ENCODE data around the gene SMARCA4. TPM values are rescaled to one million over a fixed set of nuclear protein-coding genes. Genes with fewer than 3 reads are reported as not detected.

The SMARCA4 gene
- total RNA-seq, 2 experiments from 2014 or later = 409 to 554 TPM

DNA sequence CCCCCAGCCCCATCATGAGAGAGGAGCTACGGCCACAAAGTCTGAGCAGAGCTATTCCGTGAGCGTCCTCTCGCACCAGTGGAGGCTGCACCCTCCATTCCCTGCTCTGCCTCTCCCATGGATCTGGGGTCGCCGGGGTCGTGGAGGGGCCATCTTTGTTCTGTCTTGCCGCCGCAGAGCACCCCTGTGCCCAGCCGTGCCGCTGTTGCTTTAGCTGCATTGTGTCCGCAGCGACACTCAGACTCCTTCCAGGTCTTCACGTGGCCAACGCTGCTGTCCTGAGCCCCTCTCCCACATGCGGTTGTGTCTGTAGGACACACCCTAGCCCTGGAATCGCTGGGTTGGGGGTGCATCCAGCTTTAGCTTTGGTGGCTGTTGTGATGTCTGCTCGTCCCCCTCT, 48.2 kb upstream of the SMARCA4 start:
- Histone ChIP-seq H3K4me2 (ENCODE audit: low read length) (no peak overlapping the region), H3K27ac (ENCODE audit: low read depth, low read length, poor library complexity, severe bottlenecking) (no peak overlapping the region), H3K9me2 (ENCODE audit: insufficient read depth, low read length) (no peaks in the 10 kb centered on the region), H4K20me1 (ENCODE audit: insufficient read depth, low read length) (no peaks in the 10 kb centered on the region), H3K4me1 (ENCODE audit: insufficient read depth, low read length, poor library complexity, severe bottlenecking) (no peaks in the 10 kb centered on the region), H3K36me3 (ENCODE audit: insufficient read depth, low read length) (peaks cover 79% of the 10 kb centered on the region), H3K79me2 (ENCODE audit: insufficient read depth, low read depth, low read length) (no peaks in the 10 kb centered on the region), H2AFZ (ENCODE audit: low read length) (no peak overlapping the region), H3K9me3 (ENCODE audit: low read length) (no peaks in the 10 kb centered on the region), H3K4me3 (ENCODE audit: low read depth, low read length, poor library complexity, severe bottlenecking) (no peak overlapping the region)
- POLR2A ChIA-PET = interaction anchor here (0.6 kb wide), 1 partner anchor 263 kb away, joined by 4 read pairs; no protein-coding TSS in a partner anchor
- CTCF ChIA-PET (ENCODE audit: unreplicated experiment) = interaction anchor here (0.6 kb wide), 1 partner anchor 24 kb away, joined by 3 read pairs; no protein-coding TSS in a partner anchor
- no peak for TF ChIP-seq EZH2phosphoT487 (IDR thresholded peaks at IDR 0.05; ENCODE audit: borderline replicate concordance, low read depth, low read length)
- TF ChIP-seq, protein P1, sequence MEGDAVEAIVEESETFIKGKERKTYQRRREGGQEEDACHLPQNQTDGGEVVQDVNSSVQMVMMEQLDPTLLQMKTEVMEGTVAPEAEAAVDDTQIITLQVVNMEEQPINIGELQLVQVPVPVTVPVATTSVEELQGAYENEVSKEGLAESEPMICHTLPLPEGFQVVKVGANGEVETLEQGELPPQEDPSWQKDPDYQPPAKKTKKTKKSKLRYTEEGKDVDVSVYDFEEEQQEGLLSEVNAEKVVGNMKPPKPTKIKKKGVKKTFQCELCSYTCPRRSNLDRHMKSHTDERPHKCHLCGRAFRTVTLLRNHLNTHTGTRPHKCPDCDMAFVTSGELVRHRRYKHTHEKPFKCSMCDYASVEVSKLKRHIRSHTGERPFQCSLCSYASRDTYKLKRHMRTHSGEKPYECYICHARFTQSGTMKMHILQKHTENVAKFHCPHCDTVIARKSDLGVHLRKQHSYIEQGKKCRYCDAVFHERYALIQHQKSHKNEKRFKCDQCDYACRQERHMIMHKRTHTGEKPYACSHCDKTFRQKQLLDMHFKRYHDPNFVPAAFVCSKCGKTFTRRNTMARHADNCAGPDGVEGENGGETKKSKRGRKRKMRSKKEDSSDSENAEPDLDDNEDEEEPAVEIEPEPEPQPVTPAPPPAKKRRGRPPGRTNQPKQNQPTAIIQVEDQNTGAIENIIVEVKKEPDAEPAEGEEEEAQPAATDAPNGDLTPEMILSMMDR (conservative IDR thresholded peaks at IDR 0.05; ENCODE audit: low read length) = no peak
- BruUV-seq (replicated peaks) = no TSS peak
- intact Hi-C loops (cut with micrococcal nuclease; ENCODE audit: unreplicated experiment) = no loop called here
- no peak for DNase-seq (ENCODE audit: low spot score)

DNA sequence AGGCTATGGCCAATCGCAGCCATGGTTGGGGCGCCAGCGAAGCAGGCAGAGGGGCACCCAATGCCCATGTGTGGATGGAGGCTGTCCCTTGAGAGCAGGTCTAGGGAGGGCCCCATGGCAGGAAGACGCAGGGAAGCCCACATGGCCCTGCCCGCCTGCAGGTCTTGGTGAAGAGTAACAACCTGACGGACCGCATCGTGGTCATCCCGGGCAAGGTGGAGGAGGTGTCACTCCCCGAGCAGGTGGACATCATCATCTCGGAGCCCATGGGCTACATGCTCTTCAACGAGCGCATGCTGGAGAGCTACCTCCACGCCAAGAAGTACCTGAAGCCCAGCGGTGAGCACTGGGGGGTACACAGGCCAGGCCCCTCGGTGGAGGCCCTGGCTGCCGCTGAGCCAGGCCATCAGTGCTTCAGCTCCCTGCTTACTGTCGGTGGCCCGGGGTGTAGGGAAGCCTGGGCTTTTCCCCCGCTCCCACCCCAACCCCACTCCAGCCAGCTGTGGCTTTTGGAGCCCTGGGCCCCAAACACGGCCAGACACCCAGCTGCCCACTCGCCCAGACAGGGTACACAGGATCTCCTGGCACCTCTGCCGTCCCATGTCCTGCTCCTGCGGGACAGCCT, 47.0 kb upstream of the SMARCA4 start:
- Histone ChIP-seq H2AFZ (ENCODE audit: low read length) (no peak overlapping the region), H3K4me3 (ENCODE audit: low read depth, low read length, poor library complexity, severe bottlenecking) (no peak overlapping the region), H3K27ac (ENCODE audit: low read depth, low read length, poor library complexity, severe bottlenecking) (no peak overlapping the region), H3K9me3 (ENCODE audit: low read length) (no peaks in the 10 kb centered on the region), H3K4me2 (ENCODE audit: low read length) (no peak overlapping the region), H3K79me2 (ENCODE audit: insufficient read depth, low read depth, low read length) (no peaks in the 10 kb centered on the region), H3K36me3 (ENCODE audit: insufficient read depth, low read length) (peaks cover 79% of the 10 kb centered on the region), H3K4me1 (ENCODE audit: insufficient read depth, low read length, poor library complexity, severe bottlenecking) (peaks cover 3% of the 10 kb centered on the region), H3K9me2 (ENCODE audit: insufficient read depth, low read length) (no peaks in the 10 kb centered on the region), H4K20me1 (ENCODE audit: insufficient read depth, low read length) (no peaks in the 10 kb centered on the region)
- no peak for DNase-seq (ENCODE audit: low spot score)
- TF ChIP-seq, protein P1 (conservative IDR thresholded peaks at IDR 0.05; ENCODE audit: low read length) = no peak
- no peak for TF ChIP-seq EZH2phosphoT487 (IDR thresholded peaks at IDR 0.05; ENCODE audit: borderline replicate concordance, low read depth, low read length)
- intact Hi-C loops (cut with micrococcal nuclease; ENCODE audit: unreplicated experiment) = no loop called here
- ChIA-PET CTCF (ENCODE audit: unreplicated experiment) (no interaction called here), POLR2A (no interaction called here)
- no TSS peak for BruUV-seq (replicated peaks)
